Measurements from ENCODE around the gene FHIT.

GRCh38 chr3:60228823-60229222, 1022.4 kb downstream of the FHIT start:
- TF ChIP-seq, protein P1, sequence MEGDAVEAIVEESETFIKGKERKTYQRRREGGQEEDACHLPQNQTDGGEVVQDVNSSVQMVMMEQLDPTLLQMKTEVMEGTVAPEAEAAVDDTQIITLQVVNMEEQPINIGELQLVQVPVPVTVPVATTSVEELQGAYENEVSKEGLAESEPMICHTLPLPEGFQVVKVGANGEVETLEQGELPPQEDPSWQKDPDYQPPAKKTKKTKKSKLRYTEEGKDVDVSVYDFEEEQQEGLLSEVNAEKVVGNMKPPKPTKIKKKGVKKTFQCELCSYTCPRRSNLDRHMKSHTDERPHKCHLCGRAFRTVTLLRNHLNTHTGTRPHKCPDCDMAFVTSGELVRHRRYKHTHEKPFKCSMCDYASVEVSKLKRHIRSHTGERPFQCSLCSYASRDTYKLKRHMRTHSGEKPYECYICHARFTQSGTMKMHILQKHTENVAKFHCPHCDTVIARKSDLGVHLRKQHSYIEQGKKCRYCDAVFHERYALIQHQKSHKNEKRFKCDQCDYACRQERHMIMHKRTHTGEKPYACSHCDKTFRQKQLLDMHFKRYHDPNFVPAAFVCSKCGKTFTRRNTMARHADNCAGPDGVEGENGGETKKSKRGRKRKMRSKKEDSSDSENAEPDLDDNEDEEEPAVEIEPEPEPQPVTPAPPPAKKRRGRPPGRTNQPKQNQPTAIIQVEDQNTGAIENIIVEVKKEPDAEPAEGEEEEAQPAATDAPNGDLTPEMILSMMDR (IDR thresholded peaks at IDR 0.05; ENCODE audit: low read depth, low read length, poor library complexity, severe bottlenecking): no peak
- no peak for TF ChIP-seq EZH2phosphoT487 (IDR thresholded peaks at IDR 0.05; ENCODE audit: borderline replicate concordance, low read length)
